Activated CD8-positive, alpha-beta T cell treated with anti-CD3 and anti-CD28 coated beads, Interleukin-2, amount 10 ng/mL, durations not matched to agents 7 days and 5 days (primary cell): Measurements from ENCODE around the gene CTH. TPM values are rescaled to one million over a fixed set of nuclear protein-coding genes. Genes with fewer than 3 reads are reported as not detected.

ENCODE experiments used
- ATAC-seq: fragments of 150-1000 bp; cut with Tn5 transposase; one replicate; pipeline ENCODE4 v1.10.0; 2021; ENCODE audit warnings: moderate library complexity
- CTCF ChIA-PET: fragments of 350-600 bp; sonication (Branson Sonifier 250); formaldehyde crosslinking; loops from one replicate; lab custom pipeline; 2021; ENCODE audit warnings: antibody characterized with exemption; lab: Charles Lee
- POLR2A ChIA-PET: fragments of 350-600 bp; sonication (Branson Sonifier 250); formaldehyde crosslinking; loops from one replicate; lab custom pipeline; 2021; ENCODE audit warnings: antibody characterized with exemption; lab: Charles Lee
- DNase-seq: peaks from one replicate; pipeline ENCODE4 v3.0.0-alpha.2; 2020
- H3K27ac Mint-ChIP-seq: one replicate; pipeline ENCODE4 v1.8.0; 2021; ENCODE audit warnings: mild to moderate bottlenecking, mixed read lengths
- H3K27me3 Mint-ChIP-seq: one replicate; pipeline ENCODE4 v1.8.0; 2021; ENCODE audit warnings: low read depth, mixed read lengths
- H3K36me3 Mint-ChIP-seq: one replicate; pipeline ENCODE4 v1.8.0; 2021; ENCODE audit warnings: low read depth, mixed read lengths
- H3K4me1 Mint-ChIP-seq: one replicate; pipeline ENCODE4 v1.8.0; 2021; ENCODE audit warnings: low read depth, mixed read lengths
- H3K4me3 Mint-ChIP-seq: one replicate; pipeline ENCODE4 v1.8.0; 2021; ENCODE audit warnings: mild to moderate bottlenecking, mixed read lengths
- H3K9me3 Mint-ChIP-seq: one replicate; pipeline ENCODE4 v1.8.0; 2022; ENCODE audit warnings: mixed read lengths; ENCODE audit not compliant: insufficient read depth
- total RNA-seq, 2 experiments: library from RNA; stranded (reverse); gene quantifications; one replicate each; pipeline ENCODE4 v1.2.3, GENCODE V29; 2021

Gene CTH
- total RNA-seq, 2 experiments from 2014 or later, result 4.1 to 5.9 TPM

GRCh38 chr1:70384542-70384941 lies 26.5 kb upstream of the CTH start:
- Mint-ChIP-seq H3K36me3 (no peaks in the 10 kb centered on the region), H3K27ac (no peak overlapping the region), H3K4me3 (no peak overlapping the region), H3K4me1 (no peaks in the 10 kb centered on the region), H3K27me3 (peaks cover 16% of the 10 kb centered on the region), H3K9me3 (no peaks in the 10 kb centered on the region)
- DNase-seq, result no peak
- ChIA-PET POLR2A (no interaction called here), CTCF (interaction anchor here (0.9 kb wide), 1 partner anchor 39 kb away, joined by 3 read pairs; no protein-coding TSS in a partner anchor)
- ATAC-seq, result no peak

GRCh38 chr1:70385477-70385876 lies 25.6 kb upstream of the CTH start:
- DNase-seq (no peak), ATAC-seq (no peak)
- Mint-ChIP-seq H3K9me3 (no peaks in the 10 kb centered on the region), H3K27me3 (peaks cover 20% of the 10 kb centered on the region), H3K36me3 (no peaks in the 10 kb centered on the region), H3K4me1 (no peaks in the 10 kb centered on the region), H3K27ac (no peak overlapping the region), H3K4me3 (no peak overlapping the region)
- CTCF ChIA-PET, result no interaction called here
- POLR2A ChIA-PET, result no interaction called here

- Mint-ChIP-seq H3K4me3 (no peak overlapping the region), H3K27me3 (peaks cover 20% of the 10 kb centered on the region), H3K4me1 (no peaks in the 10 kb centered on the region), H3K27ac (no peak overlapping the region), H3K36me3 (no peaks in the 10 kb centered on the region), H3K9me3 (no peaks in the 10 kb centered on the region)
- ATAC-seq (no peak), DNase-seq (no peak)
- ChIA-PET POLR2A (no interaction called here), CTCF (no interaction called here)
These were observed 24.9 kb upstream of the CTH start for GRCh38 chr1:70386121-70386520.

GRCh38 chr1:70387507-70387906 lies 23.6 kb upstream of the CTH start:
- ChIA-PET POLR2A (no interaction called here), CTCF (no interaction called here)
- H3K27me3 Mint-ChIP-seq, result peaks cover 24% of the 10 kb centered on the region
- no peak overlapping the region for H3K4me3 Mint-ChIP-seq
- no peak overlapping the region for H3K27ac Mint-ChIP-seq
- H3K36me3 Mint-ChIP-seq, result no peaks in the 10 kb centered on the region
- H3K4me1 Mint-ChIP-seq, result no peaks in the 10 kb centered on the region
- H3K9me3 Mint-ChIP-seq, result no peaks in the 10 kb centered on the region
- ATAC-seq, result no peak
- DNase-seq, result no peak

GRCh38 chr1:70392626-70393025 lies 18.4 kb upstream of the CTH start:
- DNase-seq, result no peak
- ChIA-PET POLR2A (no interaction called here), CTCF (no interaction called here)
- Mint-ChIP-seq H3K4me3 (no peak overlapping the region), H3K27me3 (peaks cover 24% of the 10 kb centered on the region), H3K36me3 (no peaks in the 10 kb centered on the region), H3K4me1 (no peaks in the 10 kb centered on the region), H3K27ac (no peak overlapping the region), H3K9me3 (no peaks in the 10 kb centered on the region)
- no peak for ATAC-seq

GRCh38 chr1:70396607-70397006 lies 14.5 kb upstream of the CTH start:
- no peaks in the 10 kb centered on the region for H3K36me3 Mint-ChIP-seq
- no peak overlapping the region for H3K4me3 Mint-ChIP-seq
- POLR2A ChIA-PET, result no interaction called here
- CTCF ChIA-PET, result no interaction called here
- no peak overlapping the region for H3K27ac Mint-ChIP-seq
- ATAC-seq, result no peak
- H3K4me1 Mint-ChIP-seq, result no peaks in the 10 kb centered on the region
- no peaks in the 10 kb centered on the region for H3K9me3 Mint-ChIP-seq
- DNase-seq, result no peak
- peaks cover 16% of the 10 kb centered on the region for H3K27me3 Mint-ChIP-seq

- H3K27me3 Mint-ChIP-seq, result peaks cover 12% of the 10 kb centered on the region
- H3K27ac Mint-ChIP-seq, result no peak overlapping the region
- POLR2A ChIA-PET, result no interaction called here
- ATAC-seq, result no peak
- DNase-seq, result no peak
- no peaks in the 10 kb centered on the region for H3K4me1 Mint-ChIP-seq
- no peak overlapping the region for H3K4me3 Mint-ChIP-seq
- CTCF ChIA-PET, result no interaction called here
- no peaks in the 10 kb centered on the region for H3K9me3 Mint-ChIP-seq
- no peaks in the 10 kb centered on the region for H3K36me3 Mint-ChIP-seq
These were observed 14.1 kb upstream of the CTH start for GRCh38 chr1:70397013-70397412.

- Mint-ChIP-seq H3K27me3 (peaks cover 13% of the 10 kb centered on the region), H3K9me3 (no peaks in the 10 kb centered on the region), H3K36me3 (no peaks in the 10 kb centered on the region), H3K4me3 (no peak overlapping the region), H3K27ac (no peak overlapping the region), H3K4me1 (no peaks in the 10 kb centered on the region)
- ChIA-PET CTCF (no interaction called here), POLR2A (interaction anchor here (1.1 to 1.2 kb wide), 2 partner anchors 11 to 47 kb away, joined by 3 to 5 read pairs; partner anchors contain the start of gene CTH)
- ATAC-seq (no peak), DNase-seq (no peak)
These were observed 10.7 kb upstream of the CTH start for GRCh38 chr1:70400335-70400734.

- no peaks in the 10 kb centered on the region for H3K36me3 Mint-ChIP-seq
These were observed 9.1 kb upstream of the CTH start for GRCh38 chr1:70401974-70402373.

GRCh38 chr1:70403759-70404158 lies 7.3 kb upstream of the CTH start:
- no peak overlapping the region for H3K27ac Mint-ChIP-seq
- no peak overlapping the region for H3K4me3 Mint-ChIP-seq
- no peaks in the 10 kb centered on the region for H3K9me3 Mint-ChIP-seq
- POLR2A ChIA-PET, result no interaction called here
- ATAC-seq (no peak), DNase-seq (no peak)
- H3K36me3 Mint-ChIP-seq, result no peaks in the 10 kb centered on the region
- H3K4me1 Mint-ChIP-seq, result no peaks in the 10 kb centered on the region
- peaks cover 10% of the 10 kb centered on the region for H3K27me3 Mint-ChIP-seq
- CTCF ChIA-PET, result interaction anchor here (1.9 kb wide), 1 partner anchor 8 kb away, joined by 5 read pairs; the partner anchor contains the start of gene CTH

More at GRCh38 chr1:70401974-70402373, 9.1 kb upstream of the CTH start:
- ChIA-PET CTCF (interaction anchor here (1.9 kb wide), 1 partner anchor 9 kb away, joined by 5 read pairs; the partner anchor contains the start of gene CTH), POLR2A (interaction anchor here (0.9 kb wide), 1 partner anchor 9 kb away, joined by 6 read pairs; the partner anchor contains the start of gene CTH)
- no peak overlapping the region for H3K4me3 Mint-ChIP-seq
- no peaks in the 10 kb centered on the region for H3K4me1 Mint-ChIP-seq
- ATAC-seq (no peak), DNase-seq (no peak)
- no peak overlapping the region for H3K27ac Mint-ChIP-seq
- H3K9me3 Mint-ChIP-seq, result no peaks in the 10 kb centered on the region
- H3K27me3 Mint-ChIP-seq, result peaks cover 15% of the 10 kb centered on the region

GRCh38 chr1:70405780-70406416 lies 5.2 kb upstream of the CTH start:
- Mint-ChIP-seq H3K27me3 (peaks cover 10% of the 10 kb centered on the region), H3K36me3 (no peaks in the 10 kb centered on the region), H3K9me3 (no peaks in the 10 kb centered on the region), H3K27ac (no peak overlapping the region), H3K4me1 (peaks cover 6% of the 10 kb centered on the region), H3K4me3 (no peak overlapping the region)
- ChIA-PET CTCF (no interaction called here), POLR2A (interaction anchor here (1.2 kb wide), 1 partner anchor 51 kb away, joined by 3 read pairs; the partner anchor contains the start of gene ANKRD13C)
- ATAC-seq, result no peak
- no peak for DNase-seq

GRCh38 chr1:70409136-70409535 lies 1.9 kb upstream of the CTH start:
- H3K27me3 Mint-ChIP-seq, result peaks cover 8% of the 10 kb centered on the region
- ATAC-seq, result no peak
- H3K4me3 Mint-ChIP-seq, result no peak overlapping the region
- no peaks in the 10 kb centered on the region for H3K36me3 Mint-ChIP-seq
- CTCF ChIA-PET, result interaction anchor here (4.0 kb wide), 1 partner anchor 55 kb away, joined by 23 read pairs; the partner anchor contains the start of gene ANKRD13C
- H3K27ac Mint-ChIP-seq, result no peak overlapping the region
- no peak for DNase-seq
- H3K4me1 Mint-ChIP-seq, result peaks cover 18% of the 10 kb centered on the region
- POLR2A ChIA-PET, result interaction anchor here (6.8 kb wide), 1 partner anchor 55 kb away, joined by 162 read pairs; the partner anchor contains the start of gene ANKRD13C
- H3K9me3 Mint-ChIP-seq, result no peaks in the 10 kb centered on the region
